ENCODE measurements around the gene OPALIN. TPM values are rescaled to one million over a fixed set of nuclear protein-coding genes. Genes with fewer than 3 reads are reported as not detected.
A peak's percentile ranks its signal among the peaks of the same experiment; 100 is the strongest.

OPALIN gene
- total RNA-seq, 3 donors from 2014 or later = not detected

DNA sequence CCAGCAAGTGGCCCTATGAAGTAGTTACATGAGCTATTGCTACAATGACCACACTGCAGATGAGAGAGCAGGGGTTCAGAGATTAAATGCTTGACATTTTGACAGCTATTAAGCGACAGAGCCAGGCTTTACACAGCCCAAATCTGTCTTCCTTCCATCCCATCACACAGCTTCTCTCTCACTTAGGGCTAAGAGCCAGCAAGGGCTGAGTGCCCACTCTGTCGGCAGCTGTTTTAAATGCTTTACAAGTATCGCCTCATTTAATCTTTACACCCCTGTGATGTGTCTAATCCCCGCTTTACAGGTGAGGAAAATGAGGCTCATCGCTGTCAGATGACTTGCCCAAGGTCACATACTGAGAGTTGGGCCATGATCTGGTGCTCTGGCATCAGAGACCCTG, 15.2 kb upstream of the OPALIN start:
- ATAC-seq = no peak
- H3K36me3 ChIP-seq (ENCODE audit: low read depth) = no peaks in the 10 kb centered on the region
- intact Hi-C loops (cut with DNase I, micrococcal nuclease) = loop anchor here in 1 of 2 donors (10.0 kb wide), 1 partner anchor 451 kb away; no protein-coding TSS in a partner anchor

DNA sequence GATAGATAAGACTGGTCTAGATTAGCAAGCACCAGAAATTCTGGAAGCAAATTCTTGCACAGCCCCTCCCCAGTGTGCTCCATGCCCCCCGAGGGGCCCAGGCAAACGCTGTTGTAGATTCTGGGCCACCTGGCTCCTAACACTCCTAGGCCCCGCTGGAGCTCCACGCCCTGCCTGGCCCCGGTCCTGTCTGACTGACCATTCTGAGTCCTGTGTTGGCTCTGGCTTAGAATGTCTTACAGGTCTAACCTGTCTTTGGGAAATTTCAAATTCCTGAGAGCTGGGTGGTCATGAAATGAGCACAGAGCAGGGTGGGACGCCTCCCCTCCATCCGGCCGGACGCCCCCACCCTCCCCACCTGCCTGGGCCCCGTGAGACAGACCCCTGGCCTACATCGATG, 12.6 kb upstream of the OPALIN start:
- TF ChIP-seq, protein P1, sequence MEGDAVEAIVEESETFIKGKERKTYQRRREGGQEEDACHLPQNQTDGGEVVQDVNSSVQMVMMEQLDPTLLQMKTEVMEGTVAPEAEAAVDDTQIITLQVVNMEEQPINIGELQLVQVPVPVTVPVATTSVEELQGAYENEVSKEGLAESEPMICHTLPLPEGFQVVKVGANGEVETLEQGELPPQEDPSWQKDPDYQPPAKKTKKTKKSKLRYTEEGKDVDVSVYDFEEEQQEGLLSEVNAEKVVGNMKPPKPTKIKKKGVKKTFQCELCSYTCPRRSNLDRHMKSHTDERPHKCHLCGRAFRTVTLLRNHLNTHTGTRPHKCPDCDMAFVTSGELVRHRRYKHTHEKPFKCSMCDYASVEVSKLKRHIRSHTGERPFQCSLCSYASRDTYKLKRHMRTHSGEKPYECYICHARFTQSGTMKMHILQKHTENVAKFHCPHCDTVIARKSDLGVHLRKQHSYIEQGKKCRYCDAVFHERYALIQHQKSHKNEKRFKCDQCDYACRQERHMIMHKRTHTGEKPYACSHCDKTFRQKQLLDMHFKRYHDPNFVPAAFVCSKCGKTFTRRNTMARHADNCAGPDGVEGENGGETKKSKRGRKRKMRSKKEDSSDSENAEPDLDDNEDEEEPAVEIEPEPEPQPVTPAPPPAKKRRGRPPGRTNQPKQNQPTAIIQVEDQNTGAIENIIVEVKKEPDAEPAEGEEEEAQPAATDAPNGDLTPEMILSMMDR (IDR thresholded peaks at IDR 0.05) = no peak
- DNase-seq (no peak), ATAC-seq (no peak)
- Histone ChIP-seq H3K4me3 (no peak overlapping the region), H3K9me3 (no peaks in the 10 kb centered on the region), H3K4me1 (ENCODE audit: low read depth) (no peaks in the 10 kb centered on the region), H3K36me3 (ENCODE audit: low read depth) (no peaks in the 10 kb centered on the region)
- intact Hi-C loops (cut with DNase I, micrococcal nuclease) = loop anchor here in 1 of 2 donors (10.0 kb wide), 1 partner anchor 453 kb away; no protein-coding TSS in a partner anchor

More for the DNA sequence above, 15.2 kb upstream of the OPALIN start:
- DNase-seq = no peak
- TF ChIP-seq, protein P1 (IDR thresholded peaks at IDR 0.05) = no peak
- no peaks in the 10 kb centered on the region for H3K9me3 ChIP-seq
- H3K4me3 ChIP-seq = no peak overlapping the region
- no peaks in the 10 kb centered on the region for H3K4me1 ChIP-seq (ENCODE audit: low read depth)

DNA sequence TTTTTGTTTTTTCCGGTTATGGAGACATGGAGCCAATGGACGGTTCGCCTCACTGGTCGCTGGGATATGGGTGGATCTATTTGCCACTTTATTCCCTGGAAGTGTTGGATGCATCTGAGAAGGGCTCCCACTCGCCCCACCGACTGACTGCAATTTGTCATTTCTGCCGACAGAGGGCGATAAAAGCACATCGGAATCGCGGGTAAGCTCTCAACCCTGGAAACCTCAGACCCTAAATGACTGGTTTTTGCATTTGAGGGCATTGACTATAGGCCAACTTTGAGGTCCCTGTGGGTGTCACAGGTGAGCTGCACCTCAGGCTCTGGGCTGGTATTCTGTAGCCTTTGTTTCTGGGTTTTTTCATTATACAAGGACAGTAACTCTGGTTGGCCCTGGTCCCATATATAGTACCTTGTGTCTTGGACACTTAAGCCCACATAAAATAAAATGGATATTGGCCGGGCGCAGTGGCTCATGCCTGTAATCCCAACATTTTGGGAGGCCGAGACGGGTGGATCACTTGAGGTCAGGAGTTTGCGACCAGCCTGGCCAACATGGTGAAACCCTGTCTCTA, 11.9 kb upstream of the OPALIN start:
- intact Hi-C loops (cut with DNase I, micrococcal nuclease) = loop anchor here in 1 of 2 donors (10.0 kb wide), 1 partner anchor 454 kb away; no protein-coding TSS in a partner anchor
- TF ChIP-seq, protein P1 (IDR thresholded peaks at IDR 0.05) = peak; percentile 66
- H3K4me3 ChIP-seq = no peak overlapping the region
- DNase-seq = peak in 2 of 3 donors; percentile 48 to 54
- H3K36me3 ChIP-seq (ENCODE audit: low read depth) = no peaks in the 10 kb centered on the region
- no peaks in the 10 kb centered on the region for H3K9me3 ChIP-seq
- no peaks in the 10 kb centered on the region for H3K4me1 ChIP-seq (ENCODE audit: low read depth)
- ATAC-seq = peak; percentile 23

DNA sequence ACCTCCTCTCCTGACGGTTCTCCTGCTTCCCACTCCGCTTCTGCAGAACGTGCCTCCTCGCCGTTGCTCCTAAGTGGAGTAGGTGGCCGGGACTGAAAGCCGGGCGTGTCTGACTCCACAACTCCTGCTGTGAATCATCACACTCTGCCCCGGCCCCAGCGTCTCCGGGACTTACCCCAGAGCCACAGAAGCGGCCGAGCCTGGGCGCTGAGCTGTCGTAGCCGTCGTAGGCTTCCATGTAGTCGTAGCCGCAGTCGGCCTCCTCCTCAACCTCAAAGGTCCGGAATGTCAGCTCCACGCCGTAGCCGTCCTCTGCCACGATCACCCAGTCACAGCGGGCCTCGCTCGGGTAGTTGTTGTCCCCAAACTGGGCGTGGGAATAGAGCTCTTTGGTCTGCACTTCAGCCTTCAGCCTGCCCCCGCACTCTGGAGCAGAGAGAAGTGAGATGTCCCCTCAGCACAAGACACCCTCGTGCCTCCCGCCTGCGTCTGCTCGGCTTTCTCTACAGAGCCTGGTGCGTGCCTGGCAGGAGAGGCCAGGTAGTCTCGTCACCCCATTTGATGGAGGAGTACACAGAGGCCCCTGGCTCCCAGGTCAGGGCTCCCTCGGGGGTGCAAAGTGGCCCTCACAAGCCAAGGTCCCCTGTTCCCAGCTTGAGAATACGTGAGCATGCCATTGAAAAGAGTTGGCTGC, 11.2 kb upstream of the OPALIN start:
- TF ChIP-seq, protein P1 (IDR thresholded peaks at IDR 0.05) = no peak
- H3K36me3 ChIP-seq (ENCODE audit: low read depth) = no peaks in the 10 kb centered on the region
- H3K4me1 ChIP-seq (ENCODE audit: low read depth) = no peaks in the 10 kb centered on the region
- H3K4me3 ChIP-seq = no peak overlapping the region
- no peak for DNase-seq
- H3K9me3 ChIP-seq = no peaks in the 10 kb centered on the region
- ATAC-seq = peak; percentile 19
- intact Hi-C loops (cut with DNase I, micrococcal nuclease) = loop anchor here in 1 of 2 donors (10.0 kb wide), 1 partner anchor 455 kb away; no protein-coding TSS in a partner anchor

DNA sequence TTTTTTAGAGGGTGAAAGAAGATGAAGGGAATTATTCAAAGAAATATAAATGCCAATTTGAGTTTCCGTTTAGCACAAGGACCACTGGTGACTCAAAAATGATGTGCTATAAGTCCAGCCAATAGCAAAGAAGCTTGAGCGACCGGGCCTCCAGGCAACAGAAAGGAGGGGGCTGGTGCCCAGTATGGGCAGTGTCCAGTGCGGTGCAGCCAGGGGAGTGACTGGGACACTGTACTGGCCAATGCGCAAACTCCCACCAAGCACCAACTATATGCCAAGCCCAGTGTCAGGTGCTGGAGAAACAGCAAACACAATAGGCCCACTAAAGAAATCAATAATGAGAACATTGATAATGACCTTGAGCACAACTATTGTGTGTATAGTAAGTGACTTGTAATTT, 10.2 kb upstream of the OPALIN start:
- no peak for DNase-seq
- no peak overlapping the region for H3K4me3 ChIP-seq
- H3K9me3 ChIP-seq = no peaks in the 10 kb centered on the region
- no peaks in the 10 kb centered on the region for H3K36me3 ChIP-seq (ENCODE audit: low read depth)
- intact Hi-C loops (cut with DNase I, micrococcal nuclease) = no loop called here
- no peaks in the 10 kb centered on the region for H3K4me1 ChIP-seq (ENCODE audit: low read depth)
- TF ChIP-seq, protein P1 (IDR thresholded peaks at IDR 0.05) = no peak
- no peak for ATAC-seq

Data from mucosa of descending colon (tissue), 3 donors.